HAP-1 (cell line): ENCODE measurements around the gene AK3.
"Not testable (repeated sequence)": the region's sequence is repeated elsewhere in the genome, so short reads cannot be mapped to it uniquely, and the experiment has no call there.

ENCODE experiments used
- DNase-seq, 2 experiments: peaks; one replicate each; pipeline ENCODE4 v3.0.0-alpha.2; 2016 to 2020; ENCODE audit warnings: low spot score in 2 of 2
- H3K27me3 ChIP-seq: fragments of 250-450 bp; sonication (Bioruptor Pico); 2 replicates; pipeline ENCODE4 v1.5.1; 2020; ENCODE audit warnings: low read depth, mild to moderate bottlenecking, moderate library complexity
- H3K36me3 ChIP-seq: fragments of 250-450 bp; sonication (Bioruptor Pico); replicated peaks from 2 replicates; pipeline ENCODE4 v1.5.1; 2020; ENCODE audit warnings: mild to moderate bottlenecking
- H3K4me1 ChIP-seq: fragments of 250-450 bp; sonication (Bioruptor Pico); 2 replicates; pipeline ENCODE4 v1.5.1; 2020; ENCODE audit warnings: mild to moderate bottlenecking
- H3K4me3 ChIP-seq: fragments of 250-450 bp; sonication (Bioruptor Pico); 2 replicates; pipeline ENCODE4 v1.5.1; 2020; ENCODE audit warnings: mild to moderate bottlenecking, moderate library complexity
- H3K9me3 ChIP-seq: fragments of 250-450 bp; sonication (Bioruptor Pico); 2 replicates; pipeline ENCODE4 v1.5.1; 2020; ENCODE audit warnings: mild to moderate bottlenecking, moderate library complexity
- in situ Hi-C: fragments of 300-500 bp; cut with MboI; formaldehyde crosslinking; loops from 3 replicates; pipeline ENCODE4 v1.14.3; 2020; ENCODE audit warnings: low sequenced_read_pairs, inconsistent platforms, mixed read lengths

AK3 gene

GRCh38 chr9:4662989-4663792 lies 77.8 kb downstream of the AK3 start:
- H3K36me3 ChIP-seq: no peaks in the 10 kb centered on the region
- DNase-seq: no peak
- H3K27me3 ChIP-seq: no peaks in the 10 kb centered on the region
- H3K9me3 ChIP-seq: no peaks in the 10 kb centered on the region
- in situ Hi-C loops: no loop called here
- H3K4me1 ChIP-seq: peaks cover 30% of the 10 kb centered on the region
- H3K4me3 ChIP-seq: peak overlapping the region; percentile 58

GRCh38 chr9:4662108-4662988 lies 78.7 kb downstream of the AK3 start, which contains the start of gene PLPP6:
PLPP6 (plus strand) TSS chr9:4662294; CDS start chr9:4662376, 82 bp downstream.
- peak within 1 kb of the TSS; percentile 58 for H3K4me3 ChIP-seq
- H3K9me3 ChIP-seq: no peaks in the 10 kb centered on the region
- no peaks in the 10 kb centered on the region for H3K27me3 ChIP-seq
- H3K36me3 ChIP-seq: no peaks in the 10 kb centered on the region
- H3K4me1 ChIP-seq: peaks cover 30% of the 10 kb centered on the region
- in situ Hi-C loops: no loop called here
- DNase-seq: peak; percentile 87 to 92

- no peak for DNase-seq
- Histone ChIP-seq H3K4me3 (peak overlapping the region; percentile 58), H3K36me3 (no peaks in the 10 kb centered on the region), H3K9me3 (no peaks in the 10 kb centered on the region), H3K4me1 (peaks cover 28% of the 10 kb centered on the region), H3K27me3 (no peaks in the 10 kb centered on the region)
- in situ Hi-C loops: no loop called here
Observed at GRCh38 chr9:4661611-4662010, 79.4 kb downstream of the AK3 start.

GRCh38 chr9:4661165-4661564 lies 79.8 kb downstream of the AK3 start:
- H3K9me3 ChIP-seq: no peaks in the 10 kb centered on the region
- DNase-seq: no peak
- H3K4me3 ChIP-seq: no peak overlapping the region
- H3K36me3 ChIP-seq: no peaks in the 10 kb centered on the region
- H3K4me1 ChIP-seq: peaks cover 29% of the 10 kb centered on the region
- no peaks in the 10 kb centered on the region for H3K27me3 ChIP-seq
- in situ Hi-C loops: no loop called here

GRCh38 chr9:4660665-4661064 lies 80.3 kb downstream of the AK3 start:
- H3K9me3 ChIP-seq, H3K36me3 ChIP-seq, in situ Hi-C loops, H3K27me3 ChIP-seq, H3K4me3 ChIP-seq, DNase-seq: not testable (repeated sequence)
- peaks cover 29% of the 10 kb centered on the region for H3K4me1 ChIP-seq
